GM21423 (cell line): Measurements from ENCODE around the gene HOOK1.
"Not testable (repeated sequence)": the region's sequence is repeated elsewhere in the genome, so short reads cannot be mapped to it uniquely, and the experiment has no call there.

Experiments
- ATAC-seq: cut with Tn5 transposase; IDR thresholded peaks from one replicate; pipeline ENCODE4 v1.9.1; 2021; ENCODE audit warnings: mild to moderate bottlenecking, moderate library complexity; ENCODE audit not compliant: unreplicated experiment

The HOOK1 gene

GRCh38 chr1:59880735-59881134 is 66.0 kb downstream of the HOOK1 start:
- no peak for ATAC-seq

GRCh38 chr1:59885160-59885832 is 70.5 kb downstream of the HOOK1 start:
- no peak for ATAC-seq

- no peak for ATAC-seq
These were observed 78.4 kb downstream of the HOOK1 start for GRCh38 chr1:59892841-59893811.

GRCh38 chr1:59897165-59897564 is 82.4 kb downstream of the HOOK1 start:
- no peak for ATAC-seq

GRCh38 chr1:59898927-59899326 is 84.2 kb downstream of the HOOK1 start:
- ATAC-seq, result no peak

- no peak for ATAC-seq
These were observed 85.9 kb downstream of the HOOK1 start for GRCh38 chr1:59900640-59901039.

GRCh38 chr1:59901770-59902388 is 87.1 kb downstream of the HOOK1 start:
- ATAC-seq, result no peak

- peak; percentile 88 for ATAC-seq
These were observed 88.5 kb downstream of the HOOK1 start for GRCh38 chr1:59903141-59903754.

- ATAC-seq, result no peak
These were observed 92.2 kb downstream of the HOOK1 start for GRCh38 chr1:59906931-59907330.

- no peak for ATAC-seq
These were observed 93.3 kb downstream of the HOOK1 start for GRCh38 chr1:59908084-59908483.

GRCh38 chr1:59908682-59909081 is 93.9 kb downstream of the HOOK1 start:
- no peak for ATAC-seq

- ATAC-seq, result not testable (repeated sequence)
These were observed 100.1 kb downstream of the HOOK1 start for GRCh38 chr1:59914791-59915286.

GRCh38 chr1:59915516-59915915 is 100.8 kb downstream of the HOOK1 start:
- no peak for ATAC-seq

- no peak for ATAC-seq
These were observed 102.5 kb downstream of the HOOK1 start for GRCh38 chr1:59917026-59917784.

- ATAC-seq, result no peak
These were observed 103.0 kb downstream of the HOOK1 start for GRCh38 chr1:59917785-59918180.

- ATAC-seq, result no peak
These were observed 105.0 kb downstream of the HOOK1 start for GRCh38 chr1:59919746-59920145.

GRCh38 chr1:59921258-59921899 is 106.6 kb downstream of the HOOK1 start:
- not testable (repeated sequence) for ATAC-seq

- ATAC-seq, result no peak
These were observed 109.9 kb downstream of the HOOK1 start for GRCh38 chr1:59924653-59925052.
